Measurements from ENCODE around the gene INF2.
"Not testable (repeated sequence)": the region's sequence is repeated elsewhere in the genome, so short reads cannot be mapped to it uniquely, and the experiment has no call there.

The INF2 gene

GRCh38 chr14:104651876-104652260 lies 37.5 kb upstream of the INF2 start:
- POLR2A ChIA-PET = no interaction called here
- CTCF ChIA-PET = interaction anchor here (1.1 to 1.7 kb wide), 3 partner anchors 26 to 57 kb away, joined by 5 to 8 read pairs (median 6); no protein-coding TSS in a partner anchor
- DNase-seq (ENCODE audit: extremely low spot score) = no peak
- TF ChIP-seq, protein P1, sequence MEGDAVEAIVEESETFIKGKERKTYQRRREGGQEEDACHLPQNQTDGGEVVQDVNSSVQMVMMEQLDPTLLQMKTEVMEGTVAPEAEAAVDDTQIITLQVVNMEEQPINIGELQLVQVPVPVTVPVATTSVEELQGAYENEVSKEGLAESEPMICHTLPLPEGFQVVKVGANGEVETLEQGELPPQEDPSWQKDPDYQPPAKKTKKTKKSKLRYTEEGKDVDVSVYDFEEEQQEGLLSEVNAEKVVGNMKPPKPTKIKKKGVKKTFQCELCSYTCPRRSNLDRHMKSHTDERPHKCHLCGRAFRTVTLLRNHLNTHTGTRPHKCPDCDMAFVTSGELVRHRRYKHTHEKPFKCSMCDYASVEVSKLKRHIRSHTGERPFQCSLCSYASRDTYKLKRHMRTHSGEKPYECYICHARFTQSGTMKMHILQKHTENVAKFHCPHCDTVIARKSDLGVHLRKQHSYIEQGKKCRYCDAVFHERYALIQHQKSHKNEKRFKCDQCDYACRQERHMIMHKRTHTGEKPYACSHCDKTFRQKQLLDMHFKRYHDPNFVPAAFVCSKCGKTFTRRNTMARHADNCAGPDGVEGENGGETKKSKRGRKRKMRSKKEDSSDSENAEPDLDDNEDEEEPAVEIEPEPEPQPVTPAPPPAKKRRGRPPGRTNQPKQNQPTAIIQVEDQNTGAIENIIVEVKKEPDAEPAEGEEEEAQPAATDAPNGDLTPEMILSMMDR (IDR thresholded peaks at IDR 0.05; ENCODE audit: control extremely low read depth, extremely low read depth, low read depth, missing control alignments) = no peak

DNA sequence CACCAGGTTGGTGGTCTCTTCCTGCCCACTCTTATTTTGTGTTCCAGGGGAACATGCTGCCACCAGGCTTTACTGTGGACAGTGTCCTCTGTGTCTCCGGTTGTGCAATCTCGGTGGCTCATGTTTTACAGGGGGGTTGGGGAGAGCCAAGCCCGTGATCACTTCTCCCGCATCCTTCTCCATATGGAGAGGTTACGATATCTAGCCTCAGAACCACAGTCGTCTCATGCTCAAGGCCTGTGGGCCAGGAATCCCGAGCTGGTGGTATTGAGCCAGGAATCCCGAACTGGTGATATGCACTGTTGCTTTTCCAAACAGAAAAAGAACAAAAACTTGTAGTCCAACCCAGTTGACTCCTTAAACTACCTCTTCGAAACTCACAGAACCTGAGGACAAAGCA lies 37.0 kb upstream of the INF2 start:
- ChIA-PET CTCF (interaction anchor here (1.7 kb wide), 1 partner anchor 55 kb away, joined by 5 read pairs; no protein-coding TSS in a partner anchor), POLR2A (no interaction called here)
- no peak for DNase-seq (ENCODE audit: extremely low spot score)
- TF ChIP-seq, protein P1 (IDR thresholded peaks at IDR 0.05; ENCODE audit: control extremely low read depth, extremely low read depth, low read depth, missing control alignments) = no peak

- CTCF ChIA-PET; DNase-seq (ENCODE audit: extremely low spot score); POLR2A ChIA-PET: not testable (repeated sequence)
Observed at GRCh38 chr14:104653130-104653920, 36.1 kb upstream of the INF2 start.

GRCh38 chr14:104654119-104654518 lies 35.3 kb upstream of the INF2 start:
- no peak for DNase-seq (ENCODE audit: extremely low spot score)
- TF ChIP-seq, protein P1 (IDR thresholded peaks at IDR 0.05; ENCODE audit: control extremely low read depth, extremely low read depth, low read depth, missing control alignments) = no peak
- CTCF ChIA-PET = no interaction called here
- POLR2A ChIA-PET = no interaction called here

DNA sequence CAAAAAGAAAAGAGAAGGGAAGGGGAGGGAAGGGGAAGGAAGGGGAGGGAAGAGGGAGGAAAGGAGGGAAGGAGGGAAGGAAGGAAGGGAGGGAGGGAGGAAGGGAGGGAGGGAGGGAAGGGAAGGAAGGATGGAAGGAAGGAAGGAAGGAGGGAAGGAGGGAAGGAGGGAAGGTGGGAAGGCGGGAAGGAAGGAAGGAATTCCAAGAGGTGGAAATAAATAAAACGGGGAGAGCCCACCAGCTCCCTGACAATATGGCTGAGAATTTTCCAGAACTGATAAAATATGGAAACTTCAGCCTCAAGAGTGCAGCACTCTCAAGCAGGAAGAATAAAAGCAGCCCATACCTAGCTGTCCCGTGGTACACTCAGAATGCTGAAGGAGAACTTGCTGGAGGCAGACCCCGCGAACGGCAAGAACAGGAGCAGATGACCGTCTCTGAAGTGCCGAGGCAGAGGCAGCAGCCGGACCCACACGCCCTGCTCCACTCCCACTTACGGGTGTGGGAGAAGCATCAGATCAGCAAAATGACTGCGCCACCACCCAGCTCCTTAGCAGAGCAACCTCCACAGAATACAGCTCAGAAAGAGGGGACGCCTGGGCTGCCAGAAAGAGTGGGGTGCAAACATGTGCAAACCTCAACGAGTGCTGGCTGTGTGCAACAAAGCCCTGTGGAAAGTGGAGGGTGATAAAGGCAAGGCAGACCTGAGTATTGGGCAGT lies 34.1 kb upstream of the INF2 start:
- DNase-seq (ENCODE audit: extremely low spot score) = no peak
- TF ChIP-seq, protein P1 (IDR thresholded peaks at IDR 0.05; ENCODE audit: control extremely low read depth, extremely low read depth, low read depth, missing control alignments) = no peak
- CTCF ChIA-PET = interaction anchor here (1.7 kb wide), 1 partner anchor 26 kb away, joined by 3 read pairs; no protein-coding TSS in a partner anchor
- POLR2A ChIA-PET = no interaction called here

- no peak for DNase-seq (ENCODE audit: extremely low spot score)
- POLR2A ChIA-PET = no interaction called here
- CTCF ChIA-PET = interaction anchor here (1.7 kb wide), 1 partner anchor 25 kb away, joined by 3 read pairs; no protein-coding TSS in a partner anchor
- TF ChIP-seq, protein P1 (IDR thresholded peaks at IDR 0.05; ENCODE audit: control extremely low read depth, extremely low read depth, low read depth, missing control alignments) = no peak
Observed at GRCh38 chr14:104656014-104656714, 33.3 kb upstream of the INF2 start.
